ENCODE results near the gene GPATCH2L.

DNA sequence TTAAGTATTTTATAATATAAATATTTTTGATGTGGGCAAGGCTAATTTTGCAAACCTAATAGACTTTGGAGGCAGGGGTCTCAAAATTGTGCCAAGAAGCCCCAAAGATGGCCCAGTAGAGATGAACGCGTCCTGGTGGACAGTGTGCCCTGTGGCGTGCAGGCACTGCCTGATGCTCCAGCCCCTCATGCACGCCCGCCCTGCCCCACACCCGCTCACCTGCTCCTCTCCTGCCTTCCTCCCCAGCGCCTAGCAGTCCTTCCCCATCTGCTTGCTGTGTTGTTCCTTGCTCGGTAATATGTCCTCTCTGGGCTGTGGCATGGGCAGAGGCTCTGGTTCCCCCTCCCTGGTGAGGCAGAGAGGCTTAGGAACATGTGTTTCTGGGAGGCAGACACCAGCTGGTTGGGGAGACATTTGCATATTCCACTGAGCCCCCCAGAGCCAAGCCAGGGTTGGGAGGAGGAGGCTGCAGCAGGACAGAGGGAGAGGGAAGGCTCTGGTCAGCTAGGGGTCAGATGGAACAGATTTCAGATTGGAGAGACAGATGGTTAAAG, 46.8 kb upstream of the GPATCH2L start:
- TF ChIP-seq CTCF (IDR thresholded peaks at IDR 0.05) (no peak), POLR2AphosphoS5 (IDR thresholded peaks at IDR 0.05) (no peak), EP300 (IDR thresholded peaks at IDR 0.05) (no peak), POLR2A (IDR thresholded peaks at IDR 0.05) (no peak)
